ENCODE measurements around the gene COX10.

Gene COX10

DNA sequence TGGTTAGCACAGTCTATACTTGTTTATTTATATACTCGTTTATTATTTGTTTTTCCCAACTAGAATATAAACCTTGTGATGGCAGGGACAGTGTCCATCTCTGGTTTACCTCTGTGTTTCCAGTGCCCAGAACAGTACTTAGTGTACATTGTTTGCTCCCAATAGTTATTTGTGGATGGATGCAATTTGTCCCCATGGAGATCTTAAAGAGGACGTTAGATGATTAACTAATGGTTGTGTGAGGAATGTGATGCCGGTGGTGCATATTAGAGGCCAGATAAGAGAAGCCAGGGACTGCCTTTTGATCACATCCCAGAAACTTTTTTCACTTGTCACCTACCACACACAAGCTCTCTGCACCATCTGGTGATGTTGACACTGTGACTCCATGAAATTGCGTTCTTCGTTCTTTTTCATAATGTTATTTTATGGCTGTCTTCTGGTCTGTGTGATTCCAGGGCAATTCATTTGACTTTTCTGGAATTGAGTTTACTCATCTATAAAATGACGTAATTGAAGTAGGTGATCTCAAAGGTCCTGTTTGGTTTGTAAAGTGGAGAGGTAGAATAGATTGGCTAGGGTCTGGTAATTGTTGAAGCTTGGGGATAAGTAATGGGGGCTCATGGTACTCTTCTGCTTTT, 1.2 kb downstream of the COX10 start:
- DNase-seq (ENCODE audit: low spot score) = no peak

DNA sequence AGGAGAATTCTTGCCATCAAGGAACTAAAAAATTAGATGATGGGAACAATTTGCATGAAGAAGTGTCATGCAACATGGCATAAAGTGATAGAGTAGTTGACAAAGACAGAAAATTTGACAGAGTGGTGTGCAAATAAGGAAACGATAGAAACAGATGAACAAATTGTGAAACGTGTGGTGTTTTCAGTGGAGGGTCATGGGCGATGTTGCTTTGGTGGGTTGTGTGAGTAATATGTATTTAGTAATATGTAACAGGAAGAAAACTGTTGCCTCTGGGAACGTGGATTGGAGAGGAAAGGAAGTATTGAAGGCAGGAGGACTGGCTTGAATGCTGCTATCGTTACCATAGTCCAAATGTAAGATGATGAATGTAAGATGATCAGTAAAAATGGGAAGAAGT, 3.6 kb downstream of the COX10 start:
- DNase-seq (ENCODE audit: low spot score) = no peak

DNA sequence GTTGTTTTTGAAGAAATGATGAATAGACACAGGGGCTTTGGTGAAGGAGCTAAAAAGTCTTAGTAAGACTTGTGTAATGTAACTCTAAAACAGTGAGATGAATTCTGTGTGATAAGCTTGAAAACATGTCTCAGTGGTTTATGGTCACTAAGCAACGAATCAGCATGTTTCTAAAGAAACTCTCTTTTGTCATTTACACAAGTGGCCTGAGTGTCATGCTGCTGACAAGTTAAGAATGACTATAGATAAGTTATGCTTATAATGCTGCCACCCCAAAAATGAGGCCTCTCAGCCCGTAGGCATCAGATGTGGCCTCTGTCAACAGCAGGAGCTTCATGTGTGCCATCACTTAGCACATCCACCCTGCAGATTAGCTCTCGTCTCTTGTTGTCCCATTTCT, 8.7 kb downstream of the COX10 start:
- DNase-seq (ENCODE audit: low spot score) = no peak

GRCh38 chr17:14080847-14081251, 11.5 kb downstream of the COX10 start:
- DNase-seq (ENCODE audit: low spot score) = no peak

DNA sequence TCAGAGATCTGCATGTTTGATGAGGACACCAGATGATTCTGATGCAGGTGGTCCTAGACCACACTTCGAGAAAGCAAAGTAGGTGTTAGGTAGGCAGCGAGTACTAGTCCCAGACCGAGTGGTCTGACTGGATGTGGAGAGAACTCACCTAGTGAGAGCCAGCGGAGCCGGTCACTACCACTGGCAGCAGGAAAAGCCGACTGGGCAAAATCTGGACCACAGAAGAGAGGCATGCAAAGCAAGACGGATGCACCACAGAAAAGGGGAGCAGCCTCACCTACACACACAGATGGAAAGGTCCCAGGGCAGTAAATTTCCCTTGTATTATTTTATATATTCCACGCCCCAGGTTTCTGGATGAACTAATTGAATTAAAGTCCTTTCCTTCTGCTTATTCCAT, 13.5 kb downstream of the COX10 start:
- no peak for DNase-seq (ENCODE audit: low spot score)

DNA sequence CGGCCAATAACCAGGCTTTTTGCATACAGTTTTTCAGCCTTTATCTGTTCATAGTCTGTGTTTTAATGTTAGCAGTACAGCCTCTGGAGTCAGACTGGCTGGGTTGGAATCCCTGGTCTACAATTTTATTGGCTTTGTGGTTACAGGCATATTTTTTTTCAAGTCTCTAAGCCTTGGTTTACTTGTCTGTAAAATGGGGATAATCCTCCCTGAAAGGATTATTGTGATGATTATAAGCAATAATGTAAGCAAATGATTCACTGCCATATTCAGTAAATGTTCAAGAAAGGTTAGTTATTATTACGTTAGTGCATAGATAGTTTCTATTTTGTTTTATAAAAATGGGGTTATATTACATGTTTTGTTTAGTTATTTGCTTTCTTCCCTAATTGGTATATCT, 15.7 kb downstream of the COX10 start:
- no peak for DNase-seq (ENCODE audit: low spot score)

DNA sequence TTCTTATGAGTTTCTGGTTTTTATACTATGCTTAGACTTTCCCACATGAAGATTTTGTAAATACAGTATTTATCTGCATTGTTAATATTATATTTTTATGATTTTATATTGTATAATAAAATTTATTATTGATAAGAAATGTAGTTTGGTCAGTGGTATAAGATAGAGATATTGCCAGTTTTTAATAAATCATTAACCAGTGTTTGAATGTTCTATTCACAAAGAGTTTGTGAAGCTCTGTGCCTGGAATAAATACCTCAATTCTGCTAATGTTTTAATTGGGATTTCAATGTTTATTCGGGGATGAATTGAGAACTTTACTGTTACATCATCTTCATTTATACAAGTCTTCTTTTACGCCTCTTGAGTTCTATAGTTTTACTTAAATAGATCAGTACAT, 16.9 kb downstream of the COX10 start:
- no peak for DNase-seq (ENCODE audit: low spot score)

GRCh38 chr17:14089179-14089578, 19.9 kb downstream of the COX10 start:
- DNase-seq (ENCODE audit: low spot score) = no peak

- DNase-seq (ENCODE audit: low spot score) = no peak
Measured at GRCh38 chr17:14091367-14091766, 22.1 kb downstream of the COX10 start.

GRCh38 chr17:14092808-14093207, 23.5 kb downstream of the COX10 start:
- DNase-seq (ENCODE audit: low spot score) = no peak

- no peak for DNase-seq (ENCODE audit: low spot score)
Measured at GRCh38 chr17:14094676-14095601, 25.6 kb downstream of the COX10 start.

- DNase-seq (ENCODE audit: low spot score) = no peak
Measured at GRCh38 chr17:14095631-14096030, 26.3 kb downstream of the COX10 start.

GRCh38 chr17:14098246-14098645, 28.9 kb downstream of the COX10 start:
- DNase-seq (ENCODE audit: low spot score) = no peak

DNA sequence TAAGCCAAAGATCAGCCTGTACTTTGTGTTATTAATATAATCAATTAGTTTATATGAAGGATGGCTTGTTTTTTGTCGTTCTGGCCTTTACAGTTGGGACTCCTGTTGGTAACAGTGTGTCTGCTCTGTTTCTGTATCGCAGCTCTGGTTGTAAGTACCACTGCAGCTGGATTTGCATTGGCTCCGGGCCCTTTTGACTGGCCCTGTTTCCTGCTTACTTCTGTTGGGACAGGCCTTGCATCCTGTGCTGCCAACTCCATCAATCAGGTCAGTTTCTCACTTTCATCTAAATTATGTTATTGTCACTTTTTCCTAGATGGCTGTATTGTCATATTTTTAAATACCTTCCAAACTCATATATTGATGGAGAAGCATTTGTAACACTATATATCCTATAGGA, 32.7 kb downstream of the COX10 start:
- DNase-seq (ENCODE audit: low spot score) = no peak

DNA sequence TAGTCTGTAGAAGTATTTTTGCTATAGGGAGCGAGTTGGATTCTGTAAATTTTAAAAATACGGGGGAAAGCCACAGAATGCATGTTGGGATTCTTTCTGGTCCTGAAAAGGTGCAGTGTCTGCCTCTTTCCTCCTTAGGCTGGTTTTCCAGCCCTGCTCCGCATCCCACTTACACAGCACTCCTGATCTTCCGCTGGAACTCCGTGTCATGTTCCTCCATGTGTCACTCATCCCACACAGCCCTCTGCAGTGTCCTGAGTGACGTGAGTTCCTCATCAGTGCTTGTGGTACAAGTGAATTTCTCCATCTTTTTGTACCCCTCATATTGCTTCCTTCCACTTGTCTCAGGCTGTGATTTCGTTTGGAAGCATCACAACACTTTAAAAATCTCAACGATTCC, 34.5 kb downstream of the COX10 start:
- DNase-seq (ENCODE audit: low spot score) = no peak

GRCh38 chr17:14104734-14105133, 35.4 kb downstream of the COX10 start:
- no peak for DNase-seq (ENCODE audit: low spot score)

DNA sequence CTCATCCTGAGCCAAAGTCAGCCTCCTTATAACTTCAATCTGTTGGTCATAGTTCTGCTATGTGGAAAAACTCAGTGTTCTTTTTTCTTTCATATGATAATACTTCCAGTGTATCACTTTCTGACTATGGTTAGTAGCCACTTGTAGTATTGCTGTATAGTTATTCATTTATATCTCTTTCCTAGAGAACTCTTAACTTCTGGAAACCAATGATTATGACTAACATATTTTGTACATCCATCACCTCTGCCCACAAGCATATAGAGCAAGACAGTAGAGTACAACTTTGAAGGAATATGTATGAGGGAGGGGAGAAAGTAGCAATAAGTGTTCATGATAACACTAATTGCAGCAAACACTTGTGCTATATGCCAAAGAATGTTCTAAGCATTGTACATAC, 38.6 kb downstream of the COX10 start:
- DNase-seq (ENCODE audit: low spot score) = no peak

GRCh38 chr17:14112407-14112806, 43.1 kb downstream of the COX10 start:
- DNase-seq (ENCODE audit: low spot score) = no peak

DNA sequence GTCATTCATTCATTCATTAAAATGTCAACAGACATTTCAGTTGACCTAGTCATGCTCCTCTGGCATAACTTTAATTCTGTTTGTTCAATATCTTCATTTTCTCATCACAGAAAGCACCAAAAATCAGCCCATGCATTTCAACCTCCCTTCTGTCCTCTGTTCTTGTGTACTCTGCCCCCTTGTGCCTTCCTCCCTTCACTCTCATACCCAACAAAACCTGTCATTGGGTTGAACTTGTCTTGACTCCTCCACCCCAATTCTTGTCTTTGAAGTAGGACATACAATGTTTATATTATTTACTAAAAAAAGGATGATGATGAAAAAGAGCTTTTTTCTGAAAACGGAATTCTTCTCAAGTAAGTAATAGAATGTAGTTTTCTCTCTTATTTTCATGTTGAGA, 43.8 kb downstream of the COX10 start:
- no peak for DNase-seq (ENCODE audit: low spot score)

- no peak for DNase-seq (ENCODE audit: low spot score)
Measured at GRCh38 chr17:14116263-14117024, 47.1 kb downstream of the COX10 start.

- DNase-seq (ENCODE audit: low spot score) = no peak
Measured at GRCh38 chr17:14118951-14119350, 49.6 kb downstream of the COX10 start.

GRCh38 chr17:14119546-14119945, 50.2 kb downstream of the COX10 start:
- DNase-seq (ENCODE audit: low spot score) = no peak

DNA sequence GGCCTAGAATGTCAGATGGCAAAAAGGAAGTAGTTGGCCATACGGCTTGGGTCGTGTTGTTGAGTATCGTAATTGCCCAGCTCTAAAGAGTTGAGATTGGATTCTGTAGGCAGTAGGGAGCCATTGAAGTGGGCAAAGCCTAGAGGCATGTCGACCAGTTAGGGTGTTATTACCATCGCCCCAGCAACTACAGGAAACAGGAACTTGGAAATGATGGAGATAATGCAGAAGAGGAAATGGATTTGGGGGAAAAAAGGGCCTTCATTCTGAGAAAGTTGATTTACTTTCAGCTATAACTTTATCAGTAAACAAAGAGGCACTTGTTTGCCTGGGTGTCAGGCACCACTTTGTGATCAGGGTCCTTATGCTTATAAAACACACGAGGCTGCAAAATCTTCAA, 52.6 kb downstream of the COX10 start:
- no peak for DNase-seq (ENCODE audit: low spot score)
